Keratinocyte (primary cell): ENCODE results near the gene SMYD1. TPM values are rescaled to one million over a fixed set of nuclear protein-coding genes. Genes with fewer than 3 reads are reported as not detected.

ENCODE experiments used
- DNase-seq: peaks from one replicate; pipeline ENCODE4 v3.0.0-alpha.2; 2011; ENCODE audit warnings: low read depth, missing footprints, low spot score
- FAIRE-seq: peaks from 2 replicates; lab custom pipeline; 2011; peaks lifted over from hg19 to GRCh38; lab: Jason Lieb, UNC
- H2AFZ ChIP-seq: 2 replicates; pipeline ENCODE4 v1.6.0; 2012; ENCODE audit warnings: low read length, control low read depth, inconsistent platforms; ENCODE audit not compliant: control insufficient read depth
- H3K27ac ChIP-seq: 2 replicates; pipeline ENCODE4 v1.5.1; 2011; ENCODE audit warnings: low read length; ENCODE audit not compliant: control insufficient read depth, insufficient read depth
- H3K27me3 ChIP-seq: 3 replicates; pipeline ENCODE4 v1.6.0; 2011; ENCODE audit warnings: low read length; ENCODE audit not compliant: control insufficient read depth, insufficient read depth; ENCODE audit errors: extremely low read depth
- H3K36me3 ChIP-seq, 2 experiments: 2 replicates in 1 of 2; 3 replicates in 1 of 2; pipeline ENCODE4 v1.5.1; 2011; ENCODE audit warnings: low read length in 2 of 2, mild to moderate bottlenecking in 1 of 2; ENCODE audit not compliant: control insufficient read depth in 2 of 2, insufficient read depth in 2 of 2; ENCODE audit errors: extremely low read depth in 1 of 2
- H3K4me1 ChIP-seq: 3 replicates; pipeline ENCODE4 v1.5.1; 2011; ENCODE audit warnings: low read length; ENCODE audit not compliant: control insufficient read depth, insufficient read depth; ENCODE audit errors: extremely low read depth
- H3K4me2 ChIP-seq: 3 replicates; pipeline ENCODE4 v1.6.0; 2011; ENCODE audit warnings: low read depth, low read length; ENCODE audit not compliant: control insufficient read depth, insufficient read depth; ENCODE audit errors: extremely low read depth
- H3K4me3 ChIP-seq, 3 experiments: fragments of 200-600 bp in 1 of 3; sonication (generic) in 1 of 3; 2 replicates in 2 of 3; 3 replicates in 1 of 3; pipeline ENCODE4 v1.5.1; 2011 to 2016; ENCODE audit warnings: low read length in 3 of 3, mild to moderate bottlenecking in 3 of 3, control low read depth in 2 of 3, inconsistent platforms in 1 of 3, low read depth in 1 of 3, mixed read lengths in 1 of 3, mixed run types in 1 of 3, moderate library complexity in 1 of 3; ENCODE audit not compliant: control insufficient read depth in 2 of 3, insufficient read depth in 2 of 3; ENCODE audit errors: extremely low read depth in 1 of 3
- H3K79me2 ChIP-seq: 2 replicates; pipeline ENCODE4 v1.6.0; 2012; ENCODE audit warnings: low read length; ENCODE audit not compliant: control insufficient read depth, insufficient read depth
- H3K9ac ChIP-seq: 3 replicates; pipeline ENCODE4 v1.6.0; 2011; ENCODE audit warnings: low read length; ENCODE audit not compliant: control insufficient read depth, insufficient read depth; ENCODE audit errors: extremely low read depth
- H3K9me1 ChIP-seq: 3 replicates; pipeline ENCODE4 v1.6.0; 2011; ENCODE audit warnings: low read length; ENCODE audit not compliant: control insufficient read depth, insufficient read depth; ENCODE audit errors: extremely low read depth
- H3K9me3 ChIP-seq: 2 replicates; pipeline ENCODE4 v1.5.1; 2012; ENCODE audit warnings: low read depth, low read length; ENCODE audit not compliant: control insufficient read depth
- H4K20me1 ChIP-seq: 3 replicates; pipeline ENCODE4 v1.6.0; 2011; ENCODE audit warnings: low read length; ENCODE audit not compliant: control insufficient read depth, insufficient read depth; ENCODE audit errors: extremely low read depth
- CTCF ChIP-seq, 3 experiments: IDR thresholded peaks in 1 of 3; conservative IDR thresholded peaks in 1 of 3; optimal IDR thresholded peaks in 1 of 3; 2 replicates in 2 of 3; 3 replicates in 1 of 3; pipeline versions ENCODE3 to v1.5.1; 2011; ENCODE audit warnings: low read length in 3 of 3, mild to moderate bottlenecking in 3 of 3, moderate library complexity in 2 of 3, control low read depth in 1 of 3, inconsistent platforms in 1 of 3; ENCODE audit not compliant: insufficient read depth in 2 of 3; ENCODE audit errors: extremely low read depth in 1 of 3
- EZH2 ChIP-seq: IDR thresholded peaks from one replicate; pipeline ENCODE4 v1.6.1; 2012; ENCODE audit warnings: inconsistent platforms, mild to moderate bottlenecking, low read length, moderate library complexity
- dilution Hi-C: fragments of 300-500 bp; cut with MboI; formaldehyde crosslinking; loops from one replicate; pipeline ENCODE4 v1.7.0; 2020; ENCODE audit warnings: low sequenced_read_pairs; ENCODE audit not compliant: extremely low pct_ligation_motif_present
- polyA plus RNA-seq, 5 experiments: library from polyadenylated mRNA; depleted of rRNA in 3 of 5; stranded (reverse) in 3 of 5; stranded (forward) in 1 of 5; unstranded in 1 of 5; fragments of >200 nt; gene quantifications; 1 replicate in 1 of 5; 2 replicates in 3 of 5; 3 replicates in 1 of 5; pipeline versions ENCODE4 v1.2.1 to v1.2.3, GENCODE V29; 2011 to 2012; ENCODE audit warnings: missing spikeins in 2 of 5, low read depth in 1 of 5, low replicate concordance in 1 of 5

Gene SMYD1
- polyA plus RNA-seq, 1 donor (not counting 4 experiments of a cell fraction or from before 2014, with no cell fraction given), result not detected

GRCh38 chr2:88091943-88092342 is 24.3 kb downstream of the SMYD1 start:
- TF ChIP-seq CTCF (optimal IDR thresholded peaks at IDR 0.05 in 1 of 3, IDR thresholded peaks at IDR 0.05 in 1 of 3, conservative IDR thresholded peaks at IDR 0.05 in 1 of 3; ENCODE audit: extremely low read depth in 1 of 3, insufficient read depth in 2 of 3, low read length in 3 of 3), result no peak
- TF ChIP-seq EZH2, result no peak

GRCh38 chr2:88092773-88093172 is 25.1 kb downstream of the SMYD1 start:
- Histone ChIP-seq H3K9ac (no peak overlapping the region), H3K4me2 (no peak overlapping the region), H4K20me1 (no peaks in the 10 kb centered on the region), H3K9me1 (no peaks in the 10 kb centered on the region), H3K36me3 (no peaks in the 10 kb centered on the region), H3K27me3 (peaks cover 4% of the 10 kb centered on the region), H3K27ac (no peak overlapping the region), H3K4me1 (no peaks in the 10 kb centered on the region), H2AFZ (no peak overlapping the region), H3K79me2 (no peaks in the 10 kb centered on the region), H3K9me3 (no peaks in the 10 kb centered on the region), H3K4me3 (no peak overlapping the region)
- TF ChIP-seq EZH2 (no peak), CTCF (optimal IDR thresholded peaks at IDR 0.05 in 1 of 3, IDR thresholded peaks at IDR 0.05 in 1 of 3, conservative IDR thresholded peaks at IDR 0.05 in 1 of 3; ENCODE audit: extremely low read depth in 1 of 3, insufficient read depth in 2 of 3, low read length in 3 of 3) (no peak)
- dilution Hi-C loops, result no loop called here
- FAIRE-seq, result no peak
- no peak for DNase-seq

More at GRCh38 chr2:88091943-88092342, 24.3 kb downstream of the SMYD1 start:
- H3K9me3 ChIP-seq, result no peaks in the 10 kb centered on the region
- no peaks in the 10 kb centered on the region for H3K36me3 ChIP-seq
- H3K4me1 ChIP-seq, result no peaks in the 10 kb centered on the region
- no peak overlapping the region for H3K4me3 ChIP-seq
- dilution Hi-C loops, result no loop called here
- no peak overlapping the region for H2AFZ ChIP-seq
- DNase-seq (no peak), FAIRE-seq (no peak)
- peaks cover 4% of the 10 kb centered on the region for H3K27me3 ChIP-seq
- H4K20me1 ChIP-seq, result no peaks in the 10 kb centered on the region
- no peak overlapping the region for H3K4me2 ChIP-seq
- no peaks in the 10 kb centered on the region for H3K79me2 ChIP-seq
- H3K9me1 ChIP-seq, result no peaks in the 10 kb centered on the region
- no peak overlapping the region for H3K9ac ChIP-seq
- no peak overlapping the region for H3K27ac ChIP-seq
